ENCODE measurements around the gene FNDC3B.

FNDC3B gene

GRCh38 chr3:172387728-172388127 is 348.4 kb downstream of the FNDC3B start:
- no peak for DNase-seq

- no peak for DNase-seq
Measured at GRCh38 chr3:172388412-172389078, 349.2 kb downstream of the FNDC3B start.

- no peak for DNase-seq
Measured at GRCh38 chr3:172390792-172391191, 351.4 kb downstream of the FNDC3B start.

- no peak for DNase-seq
Measured at GRCh38 chr3:172391592-172392302, 352.4 kb downstream of the FNDC3B start.

GRCh38 chr3:172394692-172395091 is 355.3 kb downstream of the FNDC3B start:
- no peak for DNase-seq

GRCh38 chr3:172396400-172396799 is 357.0 kb downstream of the FNDC3B start:
- no peak for DNase-seq

GRCh38 chr3:172397716-172398405 is 358.5 kb downstream of the FNDC3B start:
- no peak for DNase-seq

GRCh38 chr3:172398484-172398883 is 359.1 kb downstream of the FNDC3B start:
- DNase-seq: no peak

GRCh38 chr3:172402090-172402489 is 362.7 kb downstream of the FNDC3B start:
- no peak for DNase-seq

GRCh38 chr3:172402892-172403643 is 363.7 kb downstream of the FNDC3B start:
- no peak for DNase-seq

- DNase-seq: no peak
Measured at GRCh38 chr3:172404237-172404962, 365.0 kb downstream of the FNDC3B start.

GRCh38 chr3:172405914-172406313 is 366.5 kb downstream of the FNDC3B start:
- DNase-seq: no peak

GRCh38 chr3:172407872-172408271 is 368.5 kb downstream of the FNDC3B start:
- no peak for DNase-seq

- no peak for DNase-seq
Measured at GRCh38 chr3:172410702-172411477, 371.5 kb downstream of the FNDC3B start.

GRCh38 chr3:172411478-172411947 is 372.1 kb downstream of the FNDC3B start:
- no peak for DNase-seq

- DNase-seq: no peak
Measured at GRCh38 chr3:172415323-172415722, 375.9 kb downstream of the FNDC3B start.

GRCh38 chr3:172437713-172438112 is 398.3 kb downstream of the FNDC3B start:
- DNase-seq: no peak

GRCh38 chr3:172438186-172438585 is 398.8 kb downstream of the FNDC3B start:
- no peak for DNase-seq

GRCh38 chr3:172441581-172441980 is 402.2 kb downstream of the FNDC3B start:
- no peak for DNase-seq

- no peak for DNase-seq
Measured at GRCh38 chr3:172442606-172443005, 403.2 kb downstream of the FNDC3B start.

- DNase-seq: no peak
Measured at GRCh38 chr3:172444821-172445220, 405.4 kb downstream of the FNDC3B start.

- no peak for DNase-seq
Measured at GRCh38 chr3:172446198-172446597, 406.8 kb downstream of the FNDC3B start.
